WTC11 (cell line): ENCODE data around the gene TRIM47.

Source experiments
- ESRRA ChIP-seq: sonication (generic); formaldehyde crosslinking; IDR thresholded peaks from 2 replicates; pipeline ENCODE4 v1.8.1; 2022; ENCODE audit warnings: mild to moderate bottlenecking, missing genetic modification reagents, borderline replicate concordance
- JUN ChIP-seq: sonication (generic); formaldehyde crosslinking; IDR thresholded peaks from 2 replicates; pipeline ENCODE4 v1.8.0; 2023; ENCODE audit warnings: mild to moderate bottlenecking, missing genetic modification reagents
- TF ChIP-seq, protein P1 (sequence below): fragments of 200-600 bp; IDR thresholded peaks from 2 replicates; pipeline ENCODE4 v1.8.0; 2022; ENCODE audit warnings: antibody characterized with exemption

DNA sequence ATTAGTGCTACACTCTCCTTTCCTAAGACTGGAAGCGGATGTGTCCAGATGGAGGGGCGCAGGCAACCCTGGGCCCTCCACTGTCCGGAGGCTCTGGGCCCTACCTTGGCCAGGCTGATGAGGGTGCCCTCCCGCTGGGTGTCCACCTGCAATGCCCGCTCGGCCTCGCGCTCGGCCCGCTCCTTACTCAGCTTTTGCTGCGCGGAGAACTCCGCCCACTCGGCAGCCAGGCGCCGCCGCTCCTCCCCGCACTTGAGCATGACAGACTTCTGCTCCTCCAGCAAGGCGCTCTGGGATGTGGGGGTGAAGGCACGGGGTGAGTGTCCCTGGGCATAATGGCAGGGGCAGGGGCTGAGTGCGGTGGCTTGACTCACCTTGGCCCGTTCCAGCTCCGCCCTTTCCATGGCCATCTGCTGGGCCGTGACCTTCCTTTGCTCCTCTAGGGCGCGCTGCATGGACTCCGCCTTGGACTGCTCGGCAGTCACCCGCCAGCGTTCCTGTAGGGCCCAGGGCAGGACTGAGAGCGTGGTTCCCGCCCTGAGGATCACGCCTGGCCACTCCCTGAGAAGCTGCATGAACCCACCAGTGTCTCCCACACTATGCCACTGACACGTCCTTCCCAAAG lies 36.4 kb upstream of the TRIM47 start:
- no peak for TF ChIP-seq ESRRA
- TF ChIP-seq, protein P1, sequence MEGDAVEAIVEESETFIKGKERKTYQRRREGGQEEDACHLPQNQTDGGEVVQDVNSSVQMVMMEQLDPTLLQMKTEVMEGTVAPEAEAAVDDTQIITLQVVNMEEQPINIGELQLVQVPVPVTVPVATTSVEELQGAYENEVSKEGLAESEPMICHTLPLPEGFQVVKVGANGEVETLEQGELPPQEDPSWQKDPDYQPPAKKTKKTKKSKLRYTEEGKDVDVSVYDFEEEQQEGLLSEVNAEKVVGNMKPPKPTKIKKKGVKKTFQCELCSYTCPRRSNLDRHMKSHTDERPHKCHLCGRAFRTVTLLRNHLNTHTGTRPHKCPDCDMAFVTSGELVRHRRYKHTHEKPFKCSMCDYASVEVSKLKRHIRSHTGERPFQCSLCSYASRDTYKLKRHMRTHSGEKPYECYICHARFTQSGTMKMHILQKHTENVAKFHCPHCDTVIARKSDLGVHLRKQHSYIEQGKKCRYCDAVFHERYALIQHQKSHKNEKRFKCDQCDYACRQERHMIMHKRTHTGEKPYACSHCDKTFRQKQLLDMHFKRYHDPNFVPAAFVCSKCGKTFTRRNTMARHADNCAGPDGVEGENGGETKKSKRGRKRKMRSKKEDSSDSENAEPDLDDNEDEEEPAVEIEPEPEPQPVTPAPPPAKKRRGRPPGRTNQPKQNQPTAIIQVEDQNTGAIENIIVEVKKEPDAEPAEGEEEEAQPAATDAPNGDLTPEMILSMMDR: no peak
- TF ChIP-seq JUN (CRISPR knock-in tag): no peak
